AG09319 (cell line): Measurements from ENCODE around the gene PEA15.

Experiments used
- DNase-seq: peaks from one replicate; pipeline ENCODE4 v3.0.0-alpha.2; 2010; ENCODE audit warnings: low read depth; ENCODE audit errors: extremely low read depth
- TF ChIP-seq, protein P1 (sequence below): IDR thresholded peaks from 2 replicates; pipeline ENCODE4 v1.5.1; 2011; ENCODE audit warnings: low read depth, mild to moderate bottlenecking, inconsistent platforms, low read length, moderate library complexity

Gene PEA15

DNA sequence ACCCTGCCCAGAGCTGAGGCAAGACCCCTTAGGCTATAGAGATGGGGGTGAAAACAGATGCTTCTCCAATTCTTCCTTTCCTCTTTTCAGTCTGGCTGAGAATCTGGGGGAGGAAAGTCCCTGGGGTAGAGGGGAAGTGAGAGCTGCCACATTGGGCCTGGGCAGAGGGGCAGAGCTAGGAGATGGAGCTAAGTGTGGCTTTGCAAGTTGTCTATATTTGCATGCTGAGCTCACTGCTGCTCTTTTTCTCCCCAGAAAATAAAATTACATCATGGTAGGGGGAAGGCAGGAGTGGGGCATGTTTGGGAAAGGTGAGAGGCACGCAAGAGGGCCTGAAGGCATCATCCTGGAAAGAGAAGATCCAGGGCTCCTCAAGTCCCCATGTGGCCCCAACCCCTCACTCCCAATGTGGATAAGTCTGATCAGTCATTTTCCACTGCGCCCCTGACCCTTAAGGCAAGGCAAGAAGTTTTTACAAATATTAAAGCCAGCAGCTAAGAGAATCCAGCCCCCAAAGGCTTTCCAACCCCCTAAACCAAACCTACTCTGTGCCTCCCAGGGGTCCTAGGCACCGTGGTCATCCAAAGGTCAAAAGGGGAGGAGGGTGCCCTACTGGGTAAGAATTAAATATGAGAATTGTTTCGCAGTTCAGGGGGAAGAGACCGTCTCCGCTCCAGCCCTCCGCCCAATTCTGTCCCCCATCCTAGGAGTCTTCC, 500 bp upstream of the PEA15 start:
- DNase-seq, result no peak
- TF ChIP-seq, protein P1, sequence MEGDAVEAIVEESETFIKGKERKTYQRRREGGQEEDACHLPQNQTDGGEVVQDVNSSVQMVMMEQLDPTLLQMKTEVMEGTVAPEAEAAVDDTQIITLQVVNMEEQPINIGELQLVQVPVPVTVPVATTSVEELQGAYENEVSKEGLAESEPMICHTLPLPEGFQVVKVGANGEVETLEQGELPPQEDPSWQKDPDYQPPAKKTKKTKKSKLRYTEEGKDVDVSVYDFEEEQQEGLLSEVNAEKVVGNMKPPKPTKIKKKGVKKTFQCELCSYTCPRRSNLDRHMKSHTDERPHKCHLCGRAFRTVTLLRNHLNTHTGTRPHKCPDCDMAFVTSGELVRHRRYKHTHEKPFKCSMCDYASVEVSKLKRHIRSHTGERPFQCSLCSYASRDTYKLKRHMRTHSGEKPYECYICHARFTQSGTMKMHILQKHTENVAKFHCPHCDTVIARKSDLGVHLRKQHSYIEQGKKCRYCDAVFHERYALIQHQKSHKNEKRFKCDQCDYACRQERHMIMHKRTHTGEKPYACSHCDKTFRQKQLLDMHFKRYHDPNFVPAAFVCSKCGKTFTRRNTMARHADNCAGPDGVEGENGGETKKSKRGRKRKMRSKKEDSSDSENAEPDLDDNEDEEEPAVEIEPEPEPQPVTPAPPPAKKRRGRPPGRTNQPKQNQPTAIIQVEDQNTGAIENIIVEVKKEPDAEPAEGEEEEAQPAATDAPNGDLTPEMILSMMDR, result no peak

DNA sequence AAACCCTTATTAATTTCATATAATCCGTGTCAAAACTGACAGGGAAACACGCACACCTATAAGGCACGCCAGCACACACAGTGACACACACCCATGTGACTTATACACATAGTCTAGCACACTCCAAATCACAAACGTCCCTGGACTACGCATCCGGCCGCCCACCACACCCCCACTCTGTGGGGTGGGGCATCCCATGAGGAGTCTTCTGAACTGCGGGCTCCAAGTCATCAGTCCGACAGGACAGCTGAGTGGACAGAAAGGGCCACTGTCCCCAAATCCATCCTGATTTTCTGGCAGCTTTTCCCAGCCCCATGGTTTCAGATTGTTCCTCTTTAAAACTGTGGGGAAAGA, 829 bp downstream of the PEA15 start:
- TF ChIP-seq, protein P1, result no peak
- DNase-seq, result no peak

DNA sequence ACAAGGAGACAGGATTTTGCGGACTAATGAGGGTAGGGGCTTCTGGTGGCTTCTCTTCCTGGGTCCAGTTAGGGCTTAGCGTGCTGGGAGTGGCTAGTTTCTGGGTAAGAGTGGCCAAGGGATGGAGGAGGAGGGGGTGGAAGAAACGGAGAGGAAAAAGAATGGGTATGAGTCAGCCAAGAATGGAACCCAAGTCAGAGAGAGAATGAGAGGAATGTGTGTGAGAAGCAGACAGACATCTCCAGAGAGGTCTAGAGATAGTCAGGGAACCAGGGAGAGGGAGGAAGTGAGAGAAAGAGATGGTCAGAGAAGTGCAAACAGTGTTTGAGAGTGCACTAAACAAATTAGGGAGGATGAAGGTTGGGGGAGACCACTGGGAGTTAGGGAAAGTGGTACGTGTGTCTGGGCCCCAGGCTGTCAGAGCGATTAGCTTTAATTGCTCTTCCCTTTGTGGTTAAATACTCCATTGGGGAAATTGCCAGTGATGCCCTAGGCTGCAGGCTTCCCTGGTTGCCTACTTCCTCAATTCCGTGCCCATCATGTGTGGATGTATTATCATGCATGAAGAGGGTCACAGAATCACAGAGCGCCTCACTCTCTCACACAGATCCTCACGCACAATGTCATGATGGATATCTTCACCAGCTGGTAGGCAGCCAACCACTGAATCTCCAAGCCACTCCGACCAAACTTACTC, 1.4 kb downstream of the PEA15 start:
- TF ChIP-seq, protein P1, result no peak
- DNase-seq, result peak; percentile 59

DNA sequence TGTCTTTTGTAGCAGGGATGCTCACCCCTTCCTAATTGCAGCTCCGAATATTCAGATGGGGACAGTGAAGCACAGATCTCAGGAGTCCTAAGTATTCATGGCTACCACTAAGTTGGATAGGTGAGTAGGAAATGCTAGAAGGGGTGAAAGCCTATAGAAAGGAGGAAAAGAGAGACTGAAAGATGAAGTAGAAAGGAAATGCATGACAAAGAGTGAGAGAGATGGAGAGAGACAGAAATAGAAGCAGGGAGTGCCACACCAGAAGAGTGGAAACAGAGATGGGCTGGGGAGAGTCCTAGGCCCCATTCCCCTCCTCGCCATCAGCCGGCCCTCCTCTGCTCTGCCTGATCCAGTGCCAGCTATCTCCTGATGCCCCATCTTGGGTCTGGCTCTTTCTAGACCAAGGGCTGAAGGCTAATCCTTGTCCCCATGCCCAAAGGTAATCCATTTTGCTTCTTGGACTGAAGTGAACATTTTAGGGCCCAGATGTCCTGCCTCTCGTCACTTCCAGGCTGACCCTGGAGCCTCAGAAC, 2.0 kb downstream of the PEA15 start:
- no peak for DNase-seq
- TF ChIP-seq, protein P1, result no peak

DNA sequence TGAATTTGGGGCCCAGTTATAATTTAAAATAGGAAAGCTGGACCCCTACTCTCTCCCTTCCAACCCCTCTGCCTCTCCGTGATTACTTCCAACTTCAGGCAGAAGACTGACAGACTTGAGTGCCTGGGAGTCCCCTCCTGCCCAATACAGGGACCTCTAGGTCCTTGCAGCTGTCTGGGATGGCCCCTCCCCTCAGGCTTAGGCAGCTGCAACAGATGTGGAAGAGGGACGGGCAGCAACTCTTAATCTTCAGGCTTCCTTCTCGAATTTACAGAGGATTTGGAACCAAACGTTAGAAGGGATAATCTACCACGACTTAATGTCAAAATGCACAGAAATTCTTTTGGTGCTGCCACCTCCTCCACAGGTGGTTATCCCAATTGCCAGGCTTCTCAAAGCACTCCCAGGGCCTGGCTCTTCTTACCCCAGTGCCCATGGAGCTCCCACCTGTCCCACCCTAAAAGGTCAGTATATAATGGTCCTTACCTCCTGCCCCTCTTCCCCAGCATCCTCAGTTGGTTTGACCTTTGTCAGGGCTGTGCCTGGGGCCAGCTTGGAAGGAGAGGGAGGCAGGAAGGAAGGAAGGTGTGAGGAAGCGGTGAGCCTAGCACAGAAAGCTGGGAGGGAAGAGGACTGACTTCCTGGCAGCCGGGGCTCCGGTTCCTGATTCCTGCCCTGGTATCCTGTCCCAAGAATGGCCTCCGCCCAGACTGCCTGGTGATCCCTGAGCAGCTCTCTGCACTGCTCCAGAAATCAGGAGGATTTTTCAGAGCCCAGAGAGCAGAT, 2.8 kb downstream of the PEA15 start:
- TF ChIP-seq, protein P1, result no peak
- DNase-seq, result no peak

DNA sequence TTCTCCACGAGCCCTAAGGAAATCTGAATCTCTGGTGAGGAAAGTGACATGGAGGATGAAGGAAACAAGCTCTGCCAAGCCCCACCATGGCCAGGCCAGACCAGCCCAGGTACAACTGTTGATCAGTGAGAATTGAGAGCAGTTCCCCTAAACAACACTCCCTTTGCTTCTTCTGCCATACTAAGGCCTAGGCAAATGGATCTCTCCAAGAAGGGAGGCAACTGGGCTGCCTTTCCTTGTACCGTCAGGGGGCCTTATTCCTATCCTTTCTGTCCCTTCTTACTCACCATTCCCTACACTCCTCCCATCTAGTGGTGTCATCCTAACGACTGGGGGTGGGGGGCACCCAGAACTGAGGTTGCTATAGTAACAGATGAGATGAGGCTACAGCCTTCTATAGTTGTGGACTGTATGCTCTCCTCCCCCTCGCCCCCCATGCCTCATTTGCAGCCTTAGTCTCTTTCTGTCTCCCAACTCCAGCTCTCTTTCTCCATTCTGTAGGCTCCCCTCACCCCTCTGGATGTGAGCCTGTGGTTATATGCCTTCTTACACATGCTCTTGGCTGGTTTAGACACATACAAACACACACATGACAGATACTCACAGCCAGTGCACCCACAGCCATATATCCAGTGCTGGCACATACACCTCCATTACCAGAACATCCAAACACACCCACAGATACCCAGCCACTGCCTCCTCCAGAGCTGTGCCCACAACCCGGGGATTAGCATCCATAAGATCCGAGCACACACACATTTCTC, 3.6 kb downstream of the PEA15 start:
- DNase-seq, result no peak
- TF ChIP-seq, protein P1, result no peak
